ENCODE data around the gene LRRC4C. TPM values are rescaled to one million over a fixed set of nuclear protein-coding genes. Genes with fewer than 3 reads are reported as not detected.

LRRC4C gene
- total RNA-seq, 1 experiment from 2014 or later = 0.72 TPM

GRCh38 chr11:40302669-40303068 lies 1156.8 kb downstream of the LRRC4C start:
- no peak overlapping the region for H3K27ac Mint-ChIP-seq
- ChIA-PET POLR2A (no interaction called here), CTCF (interaction anchor here (2.0 kb wide), 1 partner anchor 9 kb away, joined by 8 read pairs; no protein-coding TSS in a partner anchor)
- H3K4me3 Mint-ChIP-seq = no peak overlapping the region
- peaks cover 3% of the 10 kb centered on the region; the same call in 1 of the 2 replicates for H3K4me1 Mint-ChIP-seq
- ATAC-seq = no peak
- TF ChIP-seq TCF7 (CRISPR knock-in tag; IDR thresholded peaks at IDR 0.05; ENCODE audit: low read depth) (no peak), SOX15 (CRISPR knock-in tag; IDR thresholded peaks at IDR 0.05) (no peak), CBFB (CRISPR knock-in tag; IDR thresholded peaks at IDR 0.05; ENCODE audit: low read depth) (no peak), NR1H2 (CRISPR knock-in tag; IDR thresholded peaks at IDR 0.05) (no peak), E2F4 (CRISPR knock-in tag; IDR thresholded peaks at IDR 0.05; ENCODE audit: borderline replicate concordance, low read depth) (no peak), TEAD1 (CRISPR knock-in tag; IDR thresholded peaks at IDR 0.05) (no peak), TP53 (CRISPR knock-in tag; IDR thresholded peaks at IDR 0.05) (no peak), GABPB1 (CRISPR knock-in tag; IDR thresholded peaks at IDR 0.05) (no peak)
- TF ChIP-seq, protein P1, sequence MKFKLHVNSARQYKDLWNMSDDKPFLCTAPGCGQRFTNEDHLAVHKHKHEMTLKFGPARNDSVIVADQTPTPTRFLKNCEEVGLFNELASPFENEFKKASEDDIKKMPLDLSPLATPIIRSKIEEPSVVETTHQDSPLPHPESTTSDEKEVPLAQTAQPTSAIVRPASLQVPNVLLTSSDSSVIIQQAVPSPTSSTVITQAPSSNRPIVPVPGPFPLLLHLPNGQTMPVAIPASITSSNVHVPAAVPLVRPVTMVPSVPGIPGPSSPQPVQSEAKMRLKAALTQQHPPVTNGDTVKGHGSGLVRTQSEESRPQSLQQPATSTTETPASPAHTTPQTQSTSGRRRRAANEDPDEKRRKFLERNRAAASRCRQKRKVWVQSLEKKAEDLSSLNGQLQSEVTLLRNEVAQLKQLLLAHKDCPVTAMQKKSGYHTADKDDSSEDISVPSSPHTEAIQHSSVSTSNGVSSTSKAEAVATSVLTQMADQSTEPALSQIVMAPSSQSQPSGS (CRISPR knock-in tag; IDR thresholded peaks at IDR 0.05; ENCODE audit: borderline replicate concordance, low read depth) = no peak
- peaks cover 4% of the 10 kb centered on the region; the same call in 1 of the 2 replicates for H3K27me3 Mint-ChIP-seq (ENCODE audit: low read depth)
- H3K9me3 Mint-ChIP-seq = no peaks in the 10 kb centered on the region
- no peak for DNase-seq (ENCODE audit: low spot score)
- H3K36me3 Mint-ChIP-seq = no peaks in the 10 kb centered on the region

DNA sequence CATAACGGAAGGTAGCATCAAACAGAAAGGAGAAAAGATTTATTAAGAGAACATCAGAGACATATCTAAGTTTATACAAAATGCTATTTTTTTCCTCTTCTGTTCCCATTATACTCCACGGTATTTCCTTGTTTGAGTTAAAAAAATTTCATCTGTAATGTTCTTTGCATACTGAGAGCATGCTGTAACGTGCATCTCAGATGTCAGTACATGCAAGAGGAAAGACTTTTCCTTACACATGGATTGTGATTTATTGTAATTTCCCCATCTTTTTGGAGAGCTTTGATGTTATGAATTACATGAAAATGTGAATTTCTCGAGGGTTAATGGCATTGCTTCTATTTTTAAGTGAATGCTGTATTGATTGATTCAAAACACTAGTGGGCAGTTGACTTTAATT lies 1164.0 kb downstream of the LRRC4C start:
- Mint-ChIP-seq H3K9me3 (no peaks in the 10 kb centered on the region), H3K27me3 (ENCODE audit: low read depth) (peaks cover 47% of the 10 kb centered on the region), H3K4me1 (peaks cover 20% of the 10 kb centered on the region), H3K36me3 (no peaks in the 10 kb centered on the region), H3K4me3 (no peak overlapping the region), H3K27ac (no peak overlapping the region)
- TF ChIP-seq RORB (CRISPR knock-in tag; IDR thresholded peaks at IDR 0.05) = no peak
- TF ChIP-seq, protein P2, sequence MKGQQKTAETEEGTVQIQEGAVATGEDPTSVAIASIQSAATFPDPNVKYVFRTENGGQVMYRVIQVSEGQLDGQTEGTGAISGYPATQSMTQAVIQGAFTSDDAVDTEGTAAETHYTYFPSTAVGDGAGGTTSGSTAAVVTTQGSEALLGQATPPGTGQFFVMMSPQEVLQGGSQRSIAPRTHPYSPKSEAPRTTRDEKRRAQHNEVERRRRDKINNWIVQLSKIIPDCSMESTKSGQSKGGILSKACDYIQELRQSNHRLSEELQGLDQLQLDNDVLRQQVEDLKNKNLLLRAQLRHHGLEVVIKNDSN (CRISPR knock-in tag; IDR thresholded peaks at IDR 0.05) = no peak
- TF ChIP-seq, protein P3, sequence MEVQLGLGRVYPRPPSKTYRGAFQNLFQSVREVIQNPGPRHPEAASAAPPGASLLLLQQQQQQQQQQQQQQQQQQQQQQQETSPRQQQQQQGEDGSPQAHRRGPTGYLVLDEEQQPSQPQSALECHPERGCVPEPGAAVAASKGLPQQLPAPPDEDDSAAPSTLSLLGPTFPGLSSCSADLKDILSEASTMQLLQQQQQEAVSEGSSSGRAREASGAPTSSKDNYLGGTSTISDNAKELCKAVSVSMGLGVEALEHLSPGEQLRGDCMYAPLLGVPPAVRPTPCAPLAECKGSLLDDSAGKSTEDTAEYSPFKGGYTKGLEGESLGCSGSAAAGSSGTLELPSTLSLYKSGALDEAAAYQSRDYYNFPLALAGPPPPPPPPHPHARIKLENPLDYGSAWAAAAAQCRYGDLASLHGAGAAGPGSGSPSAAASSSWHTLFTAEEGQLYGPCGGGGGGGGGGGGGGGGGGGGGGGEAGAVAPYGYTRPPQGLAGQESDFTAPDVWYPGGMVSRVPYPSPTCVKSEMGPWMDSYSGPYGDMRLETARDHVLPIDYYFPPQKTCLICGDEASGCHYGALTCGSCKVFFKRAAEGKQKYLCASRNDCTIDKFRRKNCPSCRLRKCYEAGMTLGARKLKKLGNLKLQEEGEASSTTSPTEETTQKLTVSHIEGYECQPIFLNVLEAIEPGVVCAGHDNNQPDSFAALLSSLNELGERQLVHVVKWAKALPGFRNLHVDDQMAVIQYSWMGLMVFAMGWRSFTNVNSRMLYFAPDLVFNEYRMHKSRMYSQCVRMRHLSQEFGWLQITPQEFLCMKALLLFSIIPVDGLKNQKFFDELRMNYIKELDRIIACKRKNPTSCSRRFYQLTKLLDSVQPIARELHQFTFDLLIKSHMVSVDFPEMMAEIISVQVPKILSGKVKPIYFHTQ (CRISPR knock-in tag; IDR thresholded peaks at IDR 0.05) = no peak
- TF ChIP-seq, protein P4, sequence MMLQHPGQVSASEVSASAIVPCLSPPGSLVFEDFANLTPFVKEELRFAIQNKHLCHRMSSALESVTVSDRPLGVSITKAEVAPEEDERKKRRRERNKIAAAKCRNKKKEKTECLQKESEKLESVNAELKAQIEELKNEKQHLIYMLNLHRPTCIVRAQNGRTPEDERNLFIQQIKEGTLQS (CRISPR knock-in tag; conservative IDR thresholded peaks at IDR 0.05) = no peak
- TF ChIP-seq TEAD4 (CRISPR knock-in tag; IDR thresholded peaks at IDR 0.05) = no peak
- no peak for TF ChIP-seq NR1H2 (CRISPR knock-in tag; IDR thresholded peaks at IDR 0.05)
- no peak for TF ChIP-seq NFE2L1 (CRISPR knock-in tag; IDR thresholded peaks at IDR 0.05)
- TF ChIP-seq MYBL2 (CRISPR knock-in tag; IDR thresholded peaks at IDR 0.05) = no peak
- TF ChIP-seq TCF7 (CRISPR knock-in tag; IDR thresholded peaks at IDR 0.05; ENCODE audit: low read depth) = no peak
- no peak for TF ChIP-seq ZNF317 (CRISPR knock-in tag; IDR thresholded peaks at IDR 0.05; ENCODE audit: borderline replicate concordance, low read depth)
- TF ChIP-seq, protein P5, sequence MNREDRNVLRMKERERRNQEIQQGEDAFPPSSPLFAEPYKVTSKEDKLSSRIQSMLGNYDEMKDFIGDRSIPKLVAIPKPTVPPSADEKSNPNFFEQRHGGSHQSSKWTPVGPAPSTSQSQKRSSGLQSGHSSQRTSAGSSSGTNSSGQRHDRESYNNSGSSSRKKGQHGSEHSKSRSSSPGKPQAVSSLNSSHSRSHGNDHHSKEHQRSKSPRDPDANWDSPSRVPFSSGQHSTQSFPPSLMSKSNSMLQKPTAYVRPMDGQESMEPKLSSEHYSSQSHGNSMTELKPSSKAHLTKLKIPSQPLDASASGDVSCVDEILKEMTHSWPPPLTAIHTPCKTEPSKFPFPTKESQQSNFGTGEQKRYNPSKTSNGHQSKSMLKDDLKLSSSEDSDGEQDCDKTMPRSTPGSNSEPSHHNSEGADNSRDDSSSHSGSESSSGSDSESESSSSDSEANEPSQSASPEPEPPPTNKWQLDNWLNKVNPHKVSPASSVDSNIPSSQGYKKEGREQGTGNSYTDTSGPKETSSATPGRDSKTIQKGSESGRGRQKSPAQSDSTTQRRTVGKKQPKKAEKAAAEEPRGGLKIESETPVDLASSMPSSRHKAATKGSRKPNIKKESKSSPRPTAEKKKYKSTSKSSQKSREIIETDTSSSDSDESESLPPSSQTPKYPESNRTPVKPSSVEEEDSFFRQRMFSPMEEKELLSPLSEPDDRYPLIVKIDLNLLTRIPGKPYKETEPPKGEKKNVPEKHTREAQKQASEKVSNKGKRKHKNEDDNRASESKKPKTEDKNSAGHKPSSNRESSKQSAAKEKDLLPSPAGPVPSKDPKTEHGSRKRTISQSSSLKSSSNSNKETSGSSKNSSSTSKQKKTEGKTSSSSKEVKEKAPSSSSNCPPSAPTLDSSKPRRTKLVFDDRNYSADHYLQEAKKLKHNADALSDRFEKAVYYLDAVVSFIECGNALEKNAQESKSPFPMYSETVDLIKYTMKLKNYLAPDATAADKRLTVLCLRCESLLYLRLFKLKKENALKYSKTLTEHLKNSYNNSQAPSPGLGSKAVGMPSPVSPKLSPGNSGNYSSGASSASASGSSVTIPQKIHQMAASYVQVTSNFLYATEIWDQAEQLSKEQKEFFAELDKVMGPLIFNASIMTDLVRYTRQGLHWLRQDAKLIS (CRISPR knock-in tag; IDR thresholded peaks at IDR 0.05; ENCODE audit: borderline replicate concordance) = no peak
- TF ChIP-seq IRF2 (CRISPR knock-in tag; IDR thresholded peaks at IDR 0.05; ENCODE audit: borderline replicate concordance, low read depth) = no peak
- TF ChIP-seq TP53 (CRISPR knock-in tag; IDR thresholded peaks at IDR 0.05) = no peak
- no peak for TF ChIP-seq NFYB (CRISPR knock-in tag; conservative IDR thresholded peaks at IDR 0.05; ENCODE audit: low read depth)
- TF ChIP-seq ZBTB21 (CRISPR knock-in tag; IDR thresholded peaks at IDR 0.05; ENCODE audit: borderline replicate concordance) = no peak
- no peak for TF ChIP-seq E2F4 (CRISPR knock-in tag; IDR thresholded peaks at IDR 0.05; ENCODE audit: borderline replicate concordance, low read depth)
- no peak for TF ChIP-seq MXD4 (CRISPR knock-in tag; IDR thresholded peaks at IDR 0.05; ENCODE audit: borderline replicate concordance)
- DNase-seq (ENCODE audit: low spot score) (no peak), ATAC-seq (no peak)
- CTCF ChIA-PET = interaction anchor here (1.2 to 1.8 kb wide), 2 partner anchors 12 to 36 kb away, joined by 3 to 9 read pairs; no protein-coding TSS in a partner anchor
- POLR2A ChIA-PET = no interaction called here
